ENCODE results near the gene EZR. TPM values are rescaled to one million over a fixed set of nuclear protein-coding genes. Genes with fewer than 3 reads are reported as not detected.

The EZR gene
- 100 to 1,000 TPM; 118 to 222 TPM for total RNA-seq

- Histone ChIP-seq H3K4me1 (replicated peaks) (peaks cover 8% of the 10 kb centered on the region), H3K27me3 (replicated peaks; ENCODE audit: insufficient read depth) (no peaks in the 10 kb centered on the region), H3K4me3 (peak within 1 kb of the TSS; percentile 94 to 97), H3K9me3 (no peaks in the 10 kb centered on the region), H3K36me3 (no peaks in the 10 kb centered on the region), H3K27ac (peak within 1 kb of the TSS; percentile 99 to 100)
- TF ChIP-seq CTCF (IDR thresholded peaks at IDR 0.05) (peak in 3 of 4 experiments; percentile 14 to 45 (median 28)), POLR2A (IDR thresholded peaks at IDR 0.05) (peak; percentile 81), POLR2AphosphoS5 (IDR thresholded peaks at IDR 0.05) (peak; percentile 57)
- 19% methylated on average over 34 of the region's 67 CpGs for WGBS
- DNase-seq (ENCODE audit: low spot score): peak; percentile 79
- intact Hi-C loops (cut with DNase I): loop anchor here (2.0 to 5.0 kb wide), 3 partner anchors 49 to 97 kb away; no protein-coding TSS in a partner anchor
These were observed at the start of gene EZR for GRCh38 chr6:158819213-158819976. TSS of gene EZR (minus strand) at chr6:158819368. CDS start at chr6:158818093, 1,275 bp downstream.

GRCh38 chr6:158868122-158868480, 48.9 kb upstream of the EZR start:
- TF ChIP-seq POLR2AphosphoS5 (IDR thresholded peaks at IDR 0.05): no peak
- TF ChIP-seq CTCF (IDR thresholded peaks at IDR 0.05): no peak
- TF ChIP-seq POLR2A (IDR thresholded peaks at IDR 0.05): no peak
- no peak overlapping the region for H3K4me3 ChIP-seq
- no peaks in the 10 kb centered on the region for H3K27me3 ChIP-seq (replicated peaks; ENCODE audit: insufficient read depth)
- intact Hi-C loops (cut with DNase I): loop anchor here (2.0 kb wide), 1 partner anchor 49 kb away; the partner anchor contains the start of gene EZR
- no peaks in the 10 kb centered on the region for H3K9me3 ChIP-seq
- DNase-seq (ENCODE audit: low spot score): no peak
- H3K27ac ChIP-seq: no peak overlapping the region
- no peaks in the 10 kb centered on the region for H3K36me3 ChIP-seq
- no peaks in the 10 kb centered on the region for H3K4me1 ChIP-seq (replicated peaks)
- 93% methylated on average over 6 of the region's 6 CpGs for WGBS

- no peak for DNase-seq (ENCODE audit: low spot score)
- Histone ChIP-seq H3K27me3 (replicated peaks; ENCODE audit: insufficient read depth) (no peaks in the 10 kb centered on the region), H3K9me3 (no peaks in the 10 kb centered on the region), H3K36me3 (no peaks in the 10 kb centered on the region), H3K4me3 (no peak overlapping the region), H3K27ac (no peak overlapping the region), H3K4me1 (replicated peaks) (no peaks in the 10 kb centered on the region)
- 90% methylated on average over 10 of the region's 10 CpGs for WGBS
- intact Hi-C loops (cut with DNase I): loop anchor here (2.0 kb wide), 1 partner anchor 49 kb away; the partner anchor contains the start of gene EZR
- TF ChIP-seq CTCF (IDR thresholded peaks at IDR 0.05) (no peak), POLR2A (IDR thresholded peaks at IDR 0.05) (no peak), POLR2AphosphoS5 (IDR thresholded peaks at IDR 0.05) (no peak)
These were observed 48.4 kb upstream of the EZR start for GRCh38 chr6:158867381-158868121.

GRCh38 chr6:158865769-158866168, 46.6 kb upstream of the EZR start:
- H3K27ac ChIP-seq: no peak overlapping the region
- no peaks in the 10 kb centered on the region for H3K27me3 ChIP-seq (replicated peaks; ENCODE audit: insufficient read depth)
- intact Hi-C loops (cut with DNase I): no loop called here
- H3K9me3 ChIP-seq: no peaks in the 10 kb centered on the region
- H3K4me1 ChIP-seq (replicated peaks): no peaks in the 10 kb centered on the region
- no peak for TF ChIP-seq CTCF (IDR thresholded peaks at IDR 0.05)
- no peak for TF ChIP-seq POLR2A (IDR thresholded peaks at IDR 0.05)
- TF ChIP-seq POLR2AphosphoS5 (IDR thresholded peaks at IDR 0.05): no peak
- no peak for DNase-seq (ENCODE audit: low spot score)
- H3K36me3 ChIP-seq: no peaks in the 10 kb centered on the region
- no peak overlapping the region for H3K4me3 ChIP-seq
- WGBS: 62% methylated on average over 2 of the region's 2 CpGs
